NCI-H2029 treated with DMSO at 0.1 percent for 48 hours (cell line): ENCODE data around the gene UBE4A.
"Not testable (repeated sequence)": the region's sequence is repeated elsewhere in the genome, so short reads cannot be mapped to it uniquely, and the experiment has no call there.

Experiments
- DNase-seq: peaks from one replicate; lab custom pipeline; 2025; lab: John Stamatoyannopoulos, UW

The UBE4A gene

GRCh38 chr11:118401880-118402590 is 42.6 kb downstream of the UBE4A start:
- no peak for DNase-seq

GRCh38 chr11:118402594-118402993 is 43.2 kb downstream of the UBE4A start:
- not testable (repeated sequence) for DNase-seq

- DNase-seq = peak; percentile 91
Observed at GRCh38 chr11:118406599-118407166, 47.3 kb downstream of the UBE4A start.

GRCh38 chr11:118410055-118410745 is 50.8 kb downstream of the UBE4A start:
- no peak for DNase-seq

- no peak for DNase-seq
Observed at GRCh38 chr11:118411530-118411929, 52.1 kb downstream of the UBE4A start.

GRCh38 chr11:118412921-118413320 is 53.5 kb downstream of the UBE4A start:
- no peak for DNase-seq

- DNase-seq = no peak
Observed at GRCh38 chr11:118415062-118415738, 55.8 kb downstream of the UBE4A start.

GRCh38 chr11:118415739-118416068 is 56.3 kb downstream of the UBE4A start:
- DNase-seq = no peak

- not testable (repeated sequence) for DNase-seq
Observed at GRCh38 chr11:118416900-118417299, 57.5 kb downstream of the UBE4A start.

- no peak for DNase-seq
Observed at GRCh38 chr11:118417801-118418200, 58.4 kb downstream of the UBE4A start.

GRCh38 chr11:118418766-118419165 is 59.4 kb downstream of the UBE4A start:
- DNase-seq = no peak

GRCh38 chr11:118427707-118428106 is 68.3 kb downstream of the UBE4A start:
- DNase-seq = no peak

GRCh38 chr11:118430956-118431355 is 71.6 kb downstream of the UBE4A start:
- no peak for DNase-seq

GRCh38 chr11:118434123-118434552 is 74.7 kb downstream of the UBE4A start:
- no peak for DNase-seq

GRCh38 chr11:118434553-118435289 is 75.3 kb downstream of the UBE4A start:
- DNase-seq = no peak

GRCh38 chr11:118435290-118435892 is 76.0 kb downstream of the UBE4A start:
- peak; percentile 67 for DNase-seq

GRCh38 chr11:118435893-118436624 is 76.7 kb downstream of the UBE4A start, which contains the start of gene KMT2A:
KMT2A (plus strand) TSS chr11:118436492; CDS start chr11:118436513, 21 bp downstream.
- peak; percentile 90 for DNase-seq

- no peak for DNase-seq
Observed at GRCh38 chr11:118436639-118437207, 77.3 kb downstream of the UBE4A start.

- peak; percentile 27 for DNase-seq
Observed at GRCh38 chr11:118437208-118438125, 78.1 kb downstream of the UBE4A start.
